A549 (cell line): ENCODE results near the gene CSN1S1. TPM values are rescaled to one million over a fixed set of nuclear protein-coding genes. Genes with fewer than 3 reads are reported as not detected.
"Not testable (repeated sequence)": the region's sequence is repeated elsewhere in the genome, so short reads cannot be mapped to it uniquely, and the experiment has no call there.

Experiments used
- ATAC-seq, 2 experiments: fragments of 200-7000 bp in 1 of 2; fragments of >200 bp in 1 of 2; cut with Nextera tagmentation in 1 of 2; cut with Tn5 transposase in 1 of 2; 3 replicates each; pipeline versions ENCODE4 v1.8.0 to v1.9.1; 2018 to 2020; ENCODE audit warnings: mild to moderate bottlenecking in 1 of 2, moderate library complexity in 1 of 2
- CTCF ChIA-PET: fragments of 300-600 bp; sonication (Branson Sonifier 250); formaldehyde crosslinking; extraction: SDS; loops from one replicate; lab custom pipeline; 2021; ENCODE audit warnings: antibody characterized with exemption, inconsistent platforms; lab: Yijun Ruan, JAX
- POLR2A ChIA-PET: fragments of 350-600 bp; formaldehyde crosslinking; extraction: SDS; loops from one replicate; lab custom pipeline; 2021; ENCODE audit warnings: antibody characterized with exemption, inconsistent platforms; lab: Yijun Ruan, JAX
- DNase-seq, 2 experiments: peaks; one replicate each; pipeline versions ENCODE4 v3.0.0 to v3.0.0-alpha.2; 2011 to 2016; ENCODE audit warnings: low read depth in 1 of 2, low spot score in 1 of 2
- FAIRE-seq: peaks from 2 replicates; lab custom pipeline; 2011; peaks lifted over from hg19 to GRCh38; lab: Jason Lieb, UNC
- H3K27ac ChIP-seq, 2 experiments: fragments of >200 bp; sonication (Bioruptor Twin); formaldehyde crosslinking; 3 replicates each; pipeline ENCODE4 v1.5.1; 2016 to 2017
- H3K4me1 ChIP-seq: fragments of >200 bp; sonication (Bioruptor Twin); formaldehyde crosslinking; 3 replicates; pipeline ENCODE4 v1.6.1; 2016
- H3K4me2 ChIP-seq: fragments of >200 bp; sonication (Bioruptor Twin); formaldehyde crosslinking; 3 replicates; pipeline ENCODE4 v1.6.1; 2016
- H3K4me3 ChIP-seq: fragments of >200 bp; sonication (Bioruptor Twin); formaldehyde crosslinking; 3 replicates; pipeline ENCODE4 v1.5.1; 2016
- H3K9me3 ChIP-seq: fragments of >200 bp; sonication (Bioruptor Twin); formaldehyde crosslinking; 3 replicates; pipeline ENCODE4 v1.6.1; 2016
- BCL3 ChIP-seq: fragments of >200 bp; sonication (Bioruptor Twin); formaldehyde crosslinking; IDR thresholded peaks from 3 replicates; pipeline ENCODE4 v1.6.1; 2016
- CBX8 ChIP-seq: fragments of 200-600 bp; sonication (generic); IDR thresholded peaks from 2 replicates; pipeline ENCODE4 v1.6.1; 2016
- ESRRA ChIP-seq: fragments of 150-350 bp; IDR thresholded peaks from 2 replicates; pipeline ENCODE4 v1.6.1; 2014; ENCODE audit warnings: mild to moderate bottlenecking, low read length, borderline replicate concordance
- FOSB ChIP-seq: fragments of 250-450 bp; sonication (Bioruptor Pico); IDR thresholded peaks from 2 replicates; pipeline ENCODE4 v1.5.0; 2020; ENCODE audit warnings: mild to moderate bottlenecking, moderate library complexity
- FOSL2 ChIP-seq, 2 experiments: fragments of 450-650 bp in 1 of 2; fragments of >200 bp in 1 of 2; sonication (Bioruptor Twin) in 1 of 2; formaldehyde crosslinking; IDR thresholded peaks; 2 replicates each; pipeline versions ENCODE4 v1.5.0 to v1.6.1; 2016 to 2020; ENCODE audit warnings: mild to moderate bottlenecking in 1 of 2, moderate library complexity in 1 of 2
- HEYL ChIP-seq: fragments of 250-450 bp; sonication (Bioruptor Pico); IDR thresholded peaks from 2 replicates; pipeline ENCODE4 v1.8.0; 2021; ENCODE audit warnings: mild to moderate bottlenecking, moderate library complexity
- JUN ChIP-seq, 2 experiments: fragments of >200 bp; sonication (Bioruptor Twin); formaldehyde crosslinking; IDR thresholded peaks; 2 replicates in 1 of 2; 3 replicates in 1 of 2; pipeline ENCODE4 v1.6.1; 2016 to 2017
- KDM1A ChIP-seq: fragments of 200-600 bp; sonication (generic); IDR thresholded peaks from 2 replicates; pipeline ENCODE4 v1.6.1; 2016; ENCODE audit warnings: low read depth, mild to moderate bottlenecking
- KDM5A ChIP-seq: fragments of 200-600 bp; sonication (generic); IDR thresholded peaks from 2 replicates; pipeline ENCODE4 v1.6.1; 2016; ENCODE audit warnings: antibody characterized with exemption, mild to moderate bottlenecking
- MAFK ChIP-seq: fragments of 450-650 bp; IDR thresholded peaks from 2 replicates; pipeline ENCODE4 v1.6.1; 2014; ENCODE audit not compliant: partially characterized antibody
- MYC ChIP-seq: IDR thresholded peaks from 2 replicates; pipeline ENCODE4 v1.6.1; 2012; ENCODE audit warnings: mild to moderate bottlenecking, inconsistent platforms, low read length, improper control_type of control experiment, borderline replicate concordance
- NPAS2 ChIP-seq: fragments of 250-450 bp; sonication (Bioruptor Pico); IDR thresholded peaks from 2 replicates; pipeline ENCODE4 v1.8.0; 2022; ENCODE audit warnings: mild to moderate bottlenecking, moderate library complexity, borderline replicate concordance
- RAD21 ChIP-seq, 2 experiments: fragments of >200 bp in 1 of 2; sonication (Bioruptor Twin) in 1 of 2; formaldehyde crosslinking in 1 of 2; IDR thresholded peaks in 1 of 2; conservative IDR thresholded peaks in 1 of 2; 2 replicates in 1 of 2; 3 replicates in 1 of 2; pipeline ENCODE4 v1.6.1; 2012 to 2018; ENCODE audit warnings: inconsistent platforms in 1 of 2
- RCOR1 ChIP-seq: fragments of 150-350 bp; IDR thresholded peaks from 2 replicates; pipeline ENCODE4 v1.6.1; 2014; ENCODE audit warnings: antibody characterized with exemption, low read length, low read depth
- RNF2 ChIP-seq: fragments of 200-600 bp; sonication (generic); IDR thresholded peaks from 2 replicates; pipeline ENCODE4 v1.6.1; 2016; ENCODE audit warnings: low read depth, mild to moderate bottlenecking, antibody characterized with exemption, moderate library complexity, borderline replicate concordance
- TP53 ChIP-seq: fragments of 250-450 bp; sonication (Bioruptor Pico); IDR thresholded peaks from 2 replicates; pipeline ENCODE4 v1.5.0; 2021; ENCODE audit warnings: mild to moderate bottlenecking, moderate library complexity
- USF2 ChIP-seq: fragments of 450-650 bp; IDR thresholded peaks from 2 replicates; pipeline ENCODE4 v1.6.1; 2014; ENCODE audit warnings: antibody characterized with exemption
- WGBS: methylation state at CpG from one replicate; pipeline ENCODE4 v1.1.6; 2017; ENCODE audit errors: missing lambda C conversion rate; 5-methylcytosine and 5-hydroxymethylcytosine counted together
- polyA plus RNA-seq, 4 experiments: library from polyadenylated mRNA; depleted of rRNA in 3 of 4; stranded (reverse); fragments of >200 nt; fragmentation: RNase III in 1 of 4; extraction: RNeasy Plus Mini Kit Qiagen cat#74134 plus additional on column Dnase treatment in 1 of 4; gene quantifications; 2 replicates in 3 of 4; 3 replicates in 1 of 4; pipeline ENCODE4 v1.2.3, GENCODE V29; 2011 to 2017
- TF ChIP-seq, protein P1 (sequence below): IDR thresholded peaks from 2 replicates; pipeline ENCODE4 v1.6.1; 2012; ENCODE audit warnings: low read depth, borderline replicate concordance
- TF ChIP-seq, protein P2 (sequence below): fragments of 150-350 bp; IDR thresholded peaks from 2 replicates; pipeline ENCODE4 v1.6.1; 2014; ENCODE audit warnings: low read depth, mild to moderate bottlenecking, low read length
- TF ChIP-seq, protein P3 (sequence below): fragments of 250-450 bp; sonication (Bioruptor Pico); IDR thresholded peaks from 2 replicates; pipeline ENCODE4 v1.5.0; 2020; ENCODE audit warnings: low read depth, mild to moderate bottlenecking, moderate library complexity

CSN1S1 gene
- polyA plus RNA-seq, 2 of the 4 experiments (the other 2 are of a cell fraction) = not detected

DNA sequence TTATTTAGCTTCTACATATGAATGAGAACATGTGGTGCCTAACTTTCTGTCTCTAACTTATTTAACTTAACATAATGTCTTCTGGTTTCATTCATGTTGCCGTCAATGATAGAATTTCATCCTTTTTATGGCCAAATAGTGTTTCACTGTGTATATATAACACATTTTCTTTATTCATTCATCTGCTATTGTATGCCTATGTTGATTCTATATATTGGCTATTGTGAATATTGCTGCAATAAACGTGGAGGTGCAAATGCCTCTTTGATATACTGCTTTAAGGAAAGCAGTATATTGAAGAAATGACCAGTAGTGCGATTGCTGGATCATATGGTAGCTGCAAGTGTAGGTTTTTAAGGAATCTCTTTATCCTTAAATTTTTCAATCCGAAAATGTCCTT, 10.0 kb upstream of the CSN1S1 start:
- POLR2A ChIA-PET = no interaction called here
- no peak for DNase-seq
- WGBS = 18% methylated on average over 4 of the region's 4 CpGs
- no peak for TF ChIP-seq KDM5A
- no peak for TF ChIP-seq FOSB (CRISPR knock-in tag)
- no peak for TF ChIP-seq ESRRA
- no peak for TF ChIP-seq USF2
- no peak for TF ChIP-seq JUN (IDR thresholded peaks at IDR 0.05)
- no peak for TF ChIP-seq TP53 (CRISPR knock-in tag)
- TF ChIP-seq, protein P1, sequence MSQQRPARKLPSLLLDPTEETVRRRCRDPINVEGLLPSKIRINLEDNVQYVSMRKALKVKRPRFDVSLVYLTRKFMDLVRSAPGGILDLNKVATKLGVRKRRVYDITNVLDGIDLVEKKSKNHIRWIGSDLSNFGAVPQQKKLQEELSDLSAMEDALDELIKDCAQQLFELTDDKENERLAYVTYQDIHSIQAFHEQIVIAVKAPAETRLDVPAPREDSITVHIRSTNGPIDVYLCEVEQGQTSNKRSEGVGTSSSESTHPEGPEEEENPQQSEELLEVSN = no peak
- TF ChIP-seq RNF2 = no peak
- ATAC-seq = no peak
- H3K27ac ChIP-seq = no peak overlapping the region
- H3K9me3 ChIP-seq = no peaks in the 10 kb centered on the region
- CTCF ChIA-PET = no interaction called here
- H3K4me2 ChIP-seq = no peak overlapping the region
- no peak for FAIRE-seq
- no peak overlapping the region for H3K4me3 ChIP-seq
- no peaks in the 10 kb centered on the region for H3K4me1 ChIP-seq

DNA sequence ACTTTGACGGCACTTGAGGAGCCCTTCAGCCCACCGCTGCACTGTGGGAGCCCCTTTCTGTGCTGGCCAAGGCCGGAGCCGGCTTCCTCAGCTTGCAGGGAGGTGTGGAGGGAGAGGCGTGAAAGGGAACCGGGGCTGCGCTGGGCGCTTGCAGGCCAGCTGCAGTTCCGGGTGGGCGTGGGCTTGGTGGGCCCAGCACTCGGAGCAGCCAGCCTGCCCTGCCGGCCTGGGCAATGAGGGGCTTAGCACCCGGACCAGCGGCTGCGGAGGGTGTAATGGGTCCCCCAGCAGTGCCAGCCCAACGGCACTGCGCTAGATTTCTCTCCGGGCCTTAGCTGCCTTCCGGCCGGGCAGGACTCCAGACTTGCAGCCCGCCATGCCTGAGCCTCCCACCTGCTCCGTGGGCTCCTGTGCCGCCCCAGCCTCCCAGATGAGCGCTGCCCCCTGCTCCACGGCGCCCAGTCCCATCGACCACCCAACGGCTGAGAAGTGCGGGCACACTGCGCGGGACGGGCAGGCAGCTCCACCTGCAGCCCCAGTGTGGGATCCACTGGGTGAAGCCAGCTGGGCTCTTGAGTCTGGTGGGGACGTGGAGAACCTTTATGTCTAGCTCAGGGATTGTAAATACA, 7.0 kb upstream of the CSN1S1 start:
- H3K27ac ChIP-seq, H3K9me3 ChIP-seq, H3K4me3 ChIP-seq, ATAC-seq, FAIRE-seq, H3K4me2 ChIP-seq, H3K4me1 ChIP-seq, POLR2A ChIA-PET, DNase-seq, CTCF ChIA-PET: not testable (repeated sequence)
- 72% methylated on average over 5 of the region's 33 CpGs for WGBS

GRCh38 chr4:69934150-69934549, 3.3 kb downstream of the CSN1S1 start:
- H3K4me3 ChIP-seq = no peak overlapping the region
- FAIRE-seq = no peak
- 59% methylated on average over 4 of the region's 4 CpGs for WGBS
- H3K9me3 ChIP-seq = no peaks in the 10 kb centered on the region
- H3K4me1 ChIP-seq = no peaks in the 10 kb centered on the region
- ChIA-PET CTCF (no interaction called here), POLR2A (no interaction called here)
- H3K4me2 ChIP-seq = no peak overlapping the region
- TF ChIP-seq MAFK (peak; percentile 88), HEYL (CRISPR knock-in tag) (no peak)
- ATAC-seq = no peak
- H3K27ac ChIP-seq = no peak overlapping the region
- no peak for DNase-seq

- Histone ChIP-seq H3K4me3 (no peak overlapping the region), H3K9me3 (no peaks in the 10 kb centered on the region), H3K4me2 (no peak overlapping the region), H3K4me1 (no peaks in the 10 kb centered on the region), H3K27ac (no peak overlapping the region)
- TF ChIP-seq, protein P2, sequence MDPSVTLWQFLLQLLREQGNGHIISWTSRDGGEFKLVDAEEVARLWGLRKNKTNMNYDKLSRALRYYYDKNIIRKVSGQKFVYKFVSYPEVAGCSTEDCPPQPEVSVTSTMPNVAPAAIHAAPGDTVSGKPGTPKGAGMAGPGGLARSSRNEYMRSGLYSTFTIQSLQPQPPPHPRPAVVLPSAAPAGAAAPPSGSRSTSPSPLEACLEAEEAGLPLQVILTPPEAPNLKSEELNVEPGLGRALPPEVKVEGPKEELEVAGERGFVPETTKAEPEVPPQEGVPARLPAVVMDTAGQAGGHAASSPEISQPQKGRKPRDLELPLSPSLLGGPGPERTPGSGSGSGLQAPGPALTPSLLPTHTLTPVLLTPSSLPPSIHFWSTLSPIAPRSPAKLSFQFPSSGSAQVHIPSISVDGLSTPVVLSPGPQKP = no peak
- no peak for TF ChIP-seq RCOR1
- TF ChIP-seq CBX8 = no peak
- TF ChIP-seq, protein P1 = no peak
- TF ChIP-seq NPAS2 (CRISPR knock-in tag) = no peak
- no peak for TF ChIP-seq KDM5A
- TF ChIP-seq MYC = no peak
- no peak for TF ChIP-seq KDM1A
- TF ChIP-seq, protein P3, sequence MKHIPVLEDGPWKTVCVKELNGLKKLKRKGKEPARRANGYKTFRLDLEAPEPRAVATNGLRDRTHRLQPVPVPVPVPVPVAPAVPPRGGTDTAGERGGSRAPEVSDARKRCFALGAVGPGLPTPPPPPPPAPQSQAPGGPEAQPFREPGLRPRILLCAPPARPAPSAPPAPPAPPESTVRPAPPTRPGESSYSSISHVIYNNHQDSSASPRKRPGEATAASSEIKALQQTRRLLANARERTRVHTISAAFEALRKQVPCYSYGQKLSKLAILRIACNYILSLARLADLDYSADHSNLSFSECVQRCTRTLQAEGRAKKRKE (CRISPR knock-in tag) = no peak
- no peak for TF ChIP-seq RAD21 (conservative IDR thresholded peaks at IDR 0.05 in 1 of 2, IDR thresholded peaks at IDR 0.05 in 1 of 2)
- no peak for TF ChIP-seq FOSL2 (IDR thresholded peaks at IDR 0.05)
- TF ChIP-seq FOSL2 (CRISPR knock-in tag; IDR thresholded peaks at IDR 0.05) = no peak
- TF ChIP-seq BCL3 = no peak
- DNase-seq (no peak), ATAC-seq (no peak), FAIRE-seq (no peak)
- CTCF ChIA-PET = no interaction called here
- POLR2A ChIA-PET = no interaction called here
Observed at GRCh38 chr4:69936566-69936965, 5.7 kb downstream of the CSN1S1 start.
